ENCODE measurements around the gene CDCA4.

Gene CDCA4

DNA sequence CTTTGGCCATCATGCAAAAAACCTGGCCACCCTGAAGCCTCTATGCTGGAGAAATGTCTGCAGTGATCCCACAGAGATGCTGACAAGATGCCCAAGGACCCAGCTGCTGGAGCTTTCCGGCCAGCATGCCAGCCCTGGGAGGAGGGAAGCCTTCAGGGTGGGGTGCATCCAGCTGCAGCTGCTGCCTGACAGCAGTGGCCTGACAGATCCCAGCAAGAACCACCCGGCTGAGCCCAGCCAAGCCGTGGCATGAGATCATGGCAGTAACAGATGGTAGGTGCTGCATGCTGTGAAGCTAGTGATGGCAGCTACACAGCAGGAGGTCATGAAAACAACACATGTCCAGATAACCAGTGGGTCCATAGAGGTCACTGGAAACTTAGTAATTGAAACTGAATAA, 21.5 kb downstream of the CDCA4 start:
- TF ChIP-seq, protein P1, sequence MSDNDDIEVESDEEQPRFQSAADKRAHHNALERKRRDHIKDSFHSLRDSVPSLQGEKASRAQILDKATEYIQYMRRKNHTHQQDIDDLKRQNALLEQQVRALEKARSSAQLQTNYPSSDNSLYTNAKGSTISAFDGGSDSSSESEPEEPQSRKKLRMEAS (IDR thresholded peaks at IDR 0.05; ENCODE audit: low read depth, low read length) = no peak
- TF ChIP-seq, protein P2, sequence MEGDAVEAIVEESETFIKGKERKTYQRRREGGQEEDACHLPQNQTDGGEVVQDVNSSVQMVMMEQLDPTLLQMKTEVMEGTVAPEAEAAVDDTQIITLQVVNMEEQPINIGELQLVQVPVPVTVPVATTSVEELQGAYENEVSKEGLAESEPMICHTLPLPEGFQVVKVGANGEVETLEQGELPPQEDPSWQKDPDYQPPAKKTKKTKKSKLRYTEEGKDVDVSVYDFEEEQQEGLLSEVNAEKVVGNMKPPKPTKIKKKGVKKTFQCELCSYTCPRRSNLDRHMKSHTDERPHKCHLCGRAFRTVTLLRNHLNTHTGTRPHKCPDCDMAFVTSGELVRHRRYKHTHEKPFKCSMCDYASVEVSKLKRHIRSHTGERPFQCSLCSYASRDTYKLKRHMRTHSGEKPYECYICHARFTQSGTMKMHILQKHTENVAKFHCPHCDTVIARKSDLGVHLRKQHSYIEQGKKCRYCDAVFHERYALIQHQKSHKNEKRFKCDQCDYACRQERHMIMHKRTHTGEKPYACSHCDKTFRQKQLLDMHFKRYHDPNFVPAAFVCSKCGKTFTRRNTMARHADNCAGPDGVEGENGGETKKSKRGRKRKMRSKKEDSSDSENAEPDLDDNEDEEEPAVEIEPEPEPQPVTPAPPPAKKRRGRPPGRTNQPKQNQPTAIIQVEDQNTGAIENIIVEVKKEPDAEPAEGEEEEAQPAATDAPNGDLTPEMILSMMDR (IDR thresholded peaks at IDR 0.05; ENCODE audit: low read depth, low read length) = no peak
- no peak for TF ChIP-seq MYC (IDR thresholded peaks at IDR 0.05; ENCODE audit: low read depth, low read length)
- no peak for TF ChIP-seq POLR2A (IDR thresholded peaks at IDR 0.05; ENCODE audit: extremely low read depth, insufficient read length)
- DNase-seq (ENCODE audit: low read depth) = no peak
- no peak overlapping the region for H3K4me3 ChIP-seq (ENCODE audit: low read depth, low read length)

GRCh38 chr14:104998801-104999200, 22.1 kb downstream of the CDCA4 start:
- H3K4me3 ChIP-seq (ENCODE audit: low read depth, low read length) = no peak overlapping the region
- TF ChIP-seq, protein P2 (IDR thresholded peaks at IDR 0.05; ENCODE audit: low read depth, low read length) = no peak
- TF ChIP-seq MYC (IDR thresholded peaks at IDR 0.05; ENCODE audit: low read depth, low read length) = no peak
- TF ChIP-seq, protein P1 (IDR thresholded peaks at IDR 0.05; ENCODE audit: low read depth, low read length) = no peak
- no peak for TF ChIP-seq POLR2A (IDR thresholded peaks at IDR 0.05; ENCODE audit: extremely low read depth, insufficient read length)
- DNase-seq (ENCODE audit: low read depth) = no peak

- DNase-seq (ENCODE audit: low read depth) = no peak
- TF ChIP-seq MYC (IDR thresholded peaks at IDR 0.05; ENCODE audit: low read depth, low read length) = no peak
- TF ChIP-seq, protein P1 (IDR thresholded peaks at IDR 0.05; ENCODE audit: low read depth, low read length) = no peak
- TF ChIP-seq, protein P2 (IDR thresholded peaks at IDR 0.05; ENCODE audit: low read depth, low read length) = no peak
- TF ChIP-seq POLR2A (IDR thresholded peaks at IDR 0.05; ENCODE audit: extremely low read depth, insufficient read length) = no peak
- H3K4me3 ChIP-seq (ENCODE audit: low read depth, low read length) = no peak overlapping the region
Observed at GRCh38 chr14:104996483-104996882, 24.4 kb downstream of the CDCA4 start.

DNA sequence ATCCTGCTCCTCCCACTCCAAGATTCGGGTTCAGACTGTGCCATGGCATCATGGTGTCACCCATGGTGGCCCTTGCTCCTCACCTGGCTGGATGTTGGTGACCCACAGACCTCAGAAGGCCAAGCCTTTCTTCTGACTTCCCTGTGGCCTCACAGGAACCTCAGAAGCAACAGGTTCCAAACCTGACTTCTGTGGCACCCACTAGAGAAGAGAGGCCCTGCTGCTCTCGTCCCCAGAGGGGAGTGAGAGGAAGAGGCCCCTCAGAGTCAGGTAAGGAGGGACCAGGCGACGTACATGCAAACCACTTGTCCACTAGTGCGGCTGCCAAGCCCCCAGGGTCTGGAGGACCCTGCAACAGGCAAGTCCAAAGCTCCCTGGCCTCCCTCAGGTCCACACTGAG, 24.9 kb downstream of the CDCA4 start:
- DNase-seq (ENCODE audit: low read depth) = no peak
- H3K4me3 ChIP-seq (ENCODE audit: low read depth, low read length) = no peak overlapping the region
- TF ChIP-seq, protein P2 (IDR thresholded peaks at IDR 0.05; ENCODE audit: low read depth, low read length) = no peak

- no peak for DNase-seq (ENCODE audit: low read depth)
- no peak overlapping the region for H3K4me3 ChIP-seq (ENCODE audit: low read depth, low read length)
- TF ChIP-seq, protein P1 (IDR thresholded peaks at IDR 0.05; ENCODE audit: low read depth, low read length) = no peak
- no peak for TF ChIP-seq MYC (IDR thresholded peaks at IDR 0.05; ENCODE audit: low read depth, low read length)
- TF ChIP-seq POLR2A (IDR thresholded peaks at IDR 0.05; ENCODE audit: extremely low read depth, insufficient read length) = no peak
- TF ChIP-seq, protein P2 (IDR thresholded peaks at IDR 0.05; ENCODE audit: low read depth, low read length) = no peak
Observed at GRCh38 chr14:104994978-104995377, 25.9 kb downstream of the CDCA4 start.

Measured in NB4 (cell line).